Activated T-helper 1 cell treated with anti-CD3 and anti-CD28 coated beads, Interleukin-2, amount 50 U/mL, for 16 hours (primary cell): Measurements from ENCODE around the gene MRPL1.
"Not testable (repeated sequence)": the region's sequence is repeated elsewhere in the genome, so short reads cannot be mapped to it uniquely, and the experiment has no call there.

Experiments
- DNase-seq, 2 donors: peaks; one replicate each; pipeline ENCODE4 v3.0.0-alpha.2; 2020; ENCODE audit warnings: low read depth in 1 of 2, low spot score in 1 of 2

The MRPL1 gene

DNA sequence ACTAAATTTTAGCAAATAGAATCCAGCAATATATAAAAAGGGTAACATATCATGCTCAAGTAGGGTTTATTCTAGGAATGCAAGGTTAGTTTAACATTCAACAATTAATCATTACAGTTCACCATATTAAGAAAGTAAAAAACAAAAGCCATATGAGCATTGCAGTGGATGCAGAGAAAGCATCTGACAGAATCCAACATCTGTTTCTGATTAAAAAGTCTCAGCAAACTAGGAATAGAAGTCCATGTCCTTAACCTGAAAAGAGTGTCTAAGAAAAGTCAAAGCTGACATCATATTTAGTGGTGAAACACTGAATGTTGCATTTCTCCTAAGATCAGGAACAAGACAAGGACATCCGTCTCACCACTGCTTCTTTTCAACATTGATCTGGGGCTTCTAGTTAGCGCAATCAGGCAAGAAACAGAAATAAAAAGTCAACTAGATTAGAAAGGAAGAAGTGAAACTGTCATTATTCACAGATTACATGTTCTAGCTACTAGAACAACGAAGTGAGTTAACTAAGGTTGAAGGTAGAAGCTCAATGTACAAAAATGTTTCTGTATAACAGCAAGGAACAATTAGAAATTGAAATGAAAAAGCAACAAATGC lies 49.3 kb downstream of the MRPL1 start:
- no peak for DNase-seq

DNA sequence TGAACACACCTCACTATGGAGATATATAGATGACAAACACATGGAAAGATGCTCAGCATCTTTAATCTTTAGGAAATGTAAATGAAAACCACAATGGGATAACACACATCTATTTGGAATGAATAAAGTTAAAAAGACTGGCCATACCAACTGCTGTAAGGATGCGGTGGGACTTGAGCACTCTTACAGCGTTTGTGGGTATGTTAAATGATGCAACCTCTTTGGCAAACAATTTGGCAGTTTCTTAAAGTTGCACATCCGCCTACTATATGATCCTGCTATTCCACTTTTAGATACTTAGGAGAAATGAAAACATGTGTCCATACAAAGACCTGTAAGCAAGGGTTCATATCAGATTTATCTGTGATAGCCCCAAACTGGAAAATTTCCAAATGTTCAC lies 50.7 kb downstream of the MRPL1 start:
- no peak for DNase-seq

DNA sequence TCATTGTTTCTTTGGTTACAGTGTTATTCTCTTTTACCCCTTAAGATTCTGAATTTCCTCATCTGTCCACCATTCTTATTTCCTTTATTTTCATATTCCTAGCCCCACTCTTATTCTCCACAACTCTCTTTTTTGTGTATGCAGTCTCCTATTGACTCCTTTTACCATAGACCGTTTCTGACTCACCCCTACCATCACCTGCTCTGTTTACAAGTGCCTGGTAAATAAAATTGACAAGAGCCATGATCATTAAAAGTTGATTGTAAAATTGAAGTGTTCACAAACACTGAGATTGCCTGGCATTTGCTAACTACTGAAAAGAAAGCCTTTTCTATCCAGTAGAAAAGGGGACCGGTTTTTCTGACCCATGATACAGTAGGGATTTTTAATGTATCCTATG lies 54.4 kb downstream of the MRPL1 start:
- no peak for DNase-seq

DNA sequence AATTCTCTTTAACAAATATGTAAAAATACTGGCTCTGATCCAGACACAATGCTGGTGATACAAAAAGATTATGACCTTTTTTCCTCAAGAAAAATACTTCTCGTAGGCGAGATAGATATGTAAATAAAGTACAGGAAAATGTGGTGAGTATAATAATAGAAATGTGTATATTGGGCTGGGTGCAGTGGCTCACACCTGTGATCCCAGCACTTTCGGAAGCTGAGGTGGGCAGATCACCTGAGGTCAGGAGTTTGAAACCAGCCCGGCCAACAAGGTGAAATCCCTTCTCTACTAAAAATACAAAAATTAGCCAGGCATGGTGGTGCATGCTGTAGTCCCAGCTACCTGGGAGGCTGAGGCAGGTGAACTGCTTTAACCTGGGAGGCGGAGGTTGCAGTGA lies 55.0 kb downstream of the MRPL1 start:
- DNase-seq, result no peak

DNA sequence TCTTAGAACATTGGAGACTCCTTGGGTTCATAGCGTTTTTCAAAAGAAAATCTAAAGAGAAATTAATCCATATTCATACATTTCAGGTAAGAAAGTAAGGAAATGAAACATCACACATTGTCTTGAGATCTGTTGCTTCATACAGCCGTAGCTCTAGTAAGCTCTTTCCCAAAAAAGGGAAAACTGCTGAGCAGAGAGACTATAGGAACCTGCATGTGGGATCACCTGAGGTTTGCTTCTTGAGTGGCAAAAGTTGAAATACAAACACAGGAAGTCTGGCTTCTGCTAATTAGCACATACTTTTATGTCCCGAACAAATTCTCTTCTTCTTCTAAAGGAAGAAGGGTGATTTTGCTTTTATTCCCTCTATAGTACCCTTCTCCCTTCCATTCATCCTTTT lies 57.7 kb downstream of the MRPL1 start:
- no peak for DNase-seq

DNA sequence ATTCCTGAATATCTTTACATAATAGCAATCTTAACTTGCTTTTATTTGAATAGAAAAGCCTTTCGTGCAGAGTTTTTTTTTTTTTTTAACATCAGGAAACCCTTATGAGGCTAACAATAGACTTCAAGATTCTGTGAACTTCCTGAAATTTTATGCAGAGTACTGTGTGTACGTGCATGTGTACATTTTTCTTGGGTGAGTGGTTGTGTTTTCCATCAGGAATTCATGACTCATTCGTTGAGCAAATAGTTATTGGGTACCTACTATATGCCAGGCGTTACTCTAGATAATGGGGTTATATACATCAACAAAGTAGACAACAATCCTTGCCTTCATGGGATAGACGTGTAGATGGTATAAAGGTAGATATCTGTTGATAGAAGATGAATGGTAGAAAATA lies 59.1 kb downstream of the MRPL1 start:
- no peak for DNase-seq

DNA sequence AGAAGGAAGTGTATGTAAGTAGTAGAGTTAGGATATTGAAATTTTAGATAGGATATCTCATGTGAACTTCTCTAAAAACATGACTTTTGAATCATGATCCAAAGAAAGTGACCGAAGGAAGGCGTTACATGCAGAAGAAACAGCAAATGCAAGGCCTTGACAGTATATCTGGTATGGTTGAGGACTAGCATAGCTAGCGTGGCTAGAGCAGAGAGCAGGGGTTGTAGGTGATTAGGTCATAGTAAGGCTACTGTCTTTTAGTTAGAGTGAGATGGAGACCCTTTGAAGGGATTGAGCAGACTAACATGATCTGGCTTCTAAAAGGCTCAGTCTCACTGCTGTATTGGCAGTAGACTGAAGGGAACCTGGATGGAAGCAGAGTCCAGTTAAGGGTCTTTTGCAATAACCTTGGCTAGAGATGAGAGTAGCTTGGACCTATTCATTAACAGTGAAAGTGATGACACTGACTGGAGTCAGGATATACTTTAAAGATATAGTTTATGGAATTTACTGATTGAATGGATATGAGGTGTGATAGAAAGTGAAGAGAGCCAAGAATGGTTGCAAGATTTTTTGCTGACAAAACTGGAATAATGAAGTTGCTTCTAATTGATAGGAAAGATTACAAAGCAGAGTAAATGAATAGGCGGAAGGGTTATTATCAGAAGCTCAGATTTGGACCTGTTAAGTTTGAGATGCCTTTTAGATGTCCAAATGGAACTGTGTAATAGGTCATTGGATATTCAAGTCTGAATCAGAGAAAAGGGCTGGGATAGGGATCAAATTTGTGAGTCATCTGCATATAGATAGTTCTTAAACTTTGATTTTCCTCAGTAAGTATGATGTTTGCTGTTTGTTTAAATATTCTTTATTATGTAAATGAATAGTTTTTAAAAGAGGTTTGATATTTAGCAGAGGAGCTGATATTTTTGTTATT lies 59.8 kb downstream of the MRPL1 start:
- DNase-seq, result no peak

DNA sequence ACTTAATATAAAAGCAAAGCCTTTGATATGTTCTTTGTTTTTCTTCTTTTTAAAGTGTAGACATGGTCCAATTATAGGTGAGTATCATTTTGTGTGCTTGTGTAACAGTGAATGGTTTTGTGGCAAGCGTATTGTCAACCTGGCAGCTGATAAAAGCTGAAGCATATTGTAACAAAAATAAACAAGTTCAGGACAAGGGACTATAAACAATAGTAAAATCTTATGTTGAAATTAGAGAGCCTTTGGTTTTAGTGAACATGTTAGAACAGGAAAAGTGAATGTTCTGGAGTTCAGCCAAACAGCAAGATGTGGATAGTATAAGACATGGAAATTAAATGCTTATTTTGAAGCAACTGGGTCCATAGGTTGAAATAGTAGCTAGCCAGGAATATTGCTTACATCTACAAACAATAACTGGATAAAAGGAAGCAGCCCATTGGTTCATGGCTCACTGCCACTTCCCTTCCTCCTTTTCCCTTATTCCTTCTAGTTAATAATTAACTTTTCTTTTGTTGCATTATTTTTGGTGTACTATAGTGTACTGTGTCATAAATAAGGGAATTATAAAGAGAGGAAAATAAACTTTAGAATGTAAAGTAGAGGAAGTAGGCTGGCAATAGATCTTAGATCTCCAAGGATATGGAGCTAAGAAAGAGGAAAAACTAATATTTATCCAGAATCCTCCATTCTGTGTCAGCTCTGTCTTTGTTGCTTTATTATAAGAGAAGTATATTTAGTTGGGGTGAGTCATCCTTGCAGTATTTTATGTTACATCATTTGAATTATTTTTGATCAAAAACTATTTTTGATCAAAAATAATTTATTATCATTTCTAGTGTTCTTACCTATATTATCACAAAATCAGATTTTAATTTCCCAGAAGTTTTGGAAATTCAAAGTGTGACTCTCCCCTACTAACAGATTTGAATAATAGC lies 65.6 kb downstream of the MRPL1 start:
- DNase-seq, result no peak

DNA sequence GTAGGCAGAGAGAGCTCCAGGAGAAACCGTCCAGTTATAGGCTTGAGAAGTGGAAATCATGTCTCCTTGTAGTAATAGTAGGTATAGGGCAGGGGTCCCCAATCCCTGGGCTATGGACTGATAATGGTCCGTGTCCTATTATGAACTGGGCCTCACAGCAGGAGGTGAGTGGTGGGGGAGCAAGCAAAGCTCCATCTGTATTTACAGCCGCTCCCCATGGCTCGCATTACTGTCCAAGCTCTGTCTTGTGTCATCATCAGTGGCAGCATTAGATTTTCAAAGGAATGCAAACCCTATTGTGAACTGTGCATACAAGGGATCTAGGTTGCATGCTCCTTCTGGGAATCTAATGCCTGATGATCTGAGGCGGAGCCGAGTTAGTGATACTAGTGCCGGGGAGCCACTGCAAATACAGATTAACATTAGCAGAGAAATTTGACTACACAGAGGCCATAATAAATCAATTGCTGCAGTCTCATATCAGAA lies 67.6 kb downstream of the MRPL1 start:
- no peak for DNase-seq

DNA sequence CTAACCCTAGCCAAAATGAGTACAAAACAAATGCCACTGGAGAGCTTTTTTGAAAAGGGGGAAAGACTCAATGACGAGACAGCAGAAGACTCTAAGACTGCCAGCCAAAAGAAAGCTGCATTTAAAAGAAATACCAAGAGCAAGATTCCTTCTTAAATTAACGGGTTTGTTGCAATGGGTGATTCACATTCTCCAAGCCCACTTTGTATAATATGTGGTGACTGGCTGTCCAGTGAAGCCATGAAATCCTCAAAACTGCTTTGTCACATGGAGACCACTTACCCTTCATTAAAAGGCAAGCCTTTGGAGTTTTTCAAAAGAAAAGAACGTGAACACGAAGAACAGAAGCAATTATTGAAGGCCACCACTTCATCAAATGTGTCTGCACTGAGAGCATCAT lies 68.2 kb downstream of the MRPL1 start:
- DNase-seq, result no peak

DNA sequence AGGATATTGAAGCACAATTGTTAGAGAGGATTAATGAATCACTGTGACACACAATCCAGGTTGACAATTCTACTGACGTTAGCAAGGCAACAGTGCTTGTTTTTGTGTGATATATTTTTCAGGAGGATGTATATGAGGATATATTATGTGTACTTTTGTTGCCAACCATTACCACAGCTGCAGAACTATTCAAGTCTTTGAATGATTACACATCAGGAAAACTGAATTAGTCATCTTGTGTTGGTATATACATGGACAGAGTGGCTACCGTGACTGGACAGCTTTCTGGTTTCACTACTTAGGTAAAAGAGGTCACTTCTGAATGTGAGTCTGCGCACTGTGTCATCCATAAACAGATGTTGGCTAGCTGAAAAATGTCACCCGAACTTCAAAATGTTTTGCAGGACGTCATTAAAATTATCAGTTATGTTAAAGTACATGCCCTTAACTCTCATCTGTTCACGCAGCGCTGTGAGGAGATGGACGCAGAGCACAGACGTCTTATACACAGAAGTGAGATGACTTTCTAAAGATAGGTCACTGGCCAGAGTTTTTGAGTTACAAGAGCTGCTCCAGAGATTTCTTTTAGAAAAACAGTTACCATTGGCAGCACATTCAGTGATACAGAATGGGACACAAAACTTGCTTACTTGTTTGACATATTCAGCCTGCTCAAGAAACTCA lies 69.0 kb downstream of the MRPL1 start:
- DNase-seq, result no peak

DNA sequence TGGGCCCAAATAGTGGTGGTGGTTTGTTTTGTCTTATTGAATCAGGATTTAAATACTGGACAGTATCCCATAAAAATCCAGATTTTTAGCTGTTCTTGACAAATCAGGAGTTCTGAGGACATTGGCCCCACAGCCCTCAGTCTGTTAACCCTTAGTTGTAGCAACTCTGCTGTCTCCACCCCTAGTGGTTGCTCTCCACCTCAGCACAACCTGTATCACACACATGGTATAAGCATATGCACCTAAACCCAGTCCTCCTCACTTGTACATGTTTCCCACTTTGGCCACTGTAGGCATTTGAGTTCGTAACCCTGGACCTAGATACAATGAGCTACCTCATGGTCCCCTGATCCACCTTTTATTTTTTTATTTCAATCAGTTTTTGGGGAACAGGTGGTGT lies 75.9 kb downstream of the MRPL1 start:
- no peak for DNase-seq

DNA sequence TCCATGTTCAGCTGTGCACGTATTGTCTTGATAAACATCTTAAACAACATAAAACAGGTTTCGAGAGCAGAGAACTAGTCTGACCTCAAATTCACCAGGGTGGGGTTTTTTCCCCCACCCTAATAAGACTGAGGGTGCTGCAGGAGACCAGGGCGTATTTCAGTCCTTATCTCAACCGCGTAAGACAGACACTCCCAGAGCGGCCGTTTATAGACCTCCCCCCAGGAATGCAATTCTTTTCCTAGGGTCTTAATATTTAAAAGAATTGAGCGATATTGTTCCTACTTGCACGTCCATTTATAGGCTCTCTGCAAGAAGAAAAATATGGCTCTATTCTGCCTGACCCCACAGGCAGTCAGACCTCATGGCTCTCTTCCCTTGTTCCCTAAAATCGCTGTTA lies 83.3 kb downstream of the MRPL1 start:
- not testable (repeated sequence) for DNase-seq

DNA sequence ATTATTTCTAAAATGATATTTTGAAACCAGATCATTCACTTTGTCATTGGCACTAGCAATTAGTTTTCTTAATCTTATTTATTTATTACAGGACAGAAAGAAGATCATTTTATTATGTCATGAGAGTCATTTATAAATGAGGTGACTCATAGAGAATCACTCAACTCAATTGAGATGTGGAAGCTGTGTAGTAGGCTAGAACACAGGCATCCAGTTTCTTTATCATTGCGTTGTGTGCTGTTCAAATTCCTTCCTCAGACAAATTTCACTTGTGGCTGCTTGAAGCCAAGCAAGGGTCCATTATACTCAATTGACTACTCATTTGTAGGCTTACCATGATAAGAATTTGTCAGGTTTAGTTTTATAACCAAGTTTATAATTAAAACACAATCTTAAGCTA lies 87.6 kb downstream of the MRPL1 start:
- DNase-seq, result no peak

DNA sequence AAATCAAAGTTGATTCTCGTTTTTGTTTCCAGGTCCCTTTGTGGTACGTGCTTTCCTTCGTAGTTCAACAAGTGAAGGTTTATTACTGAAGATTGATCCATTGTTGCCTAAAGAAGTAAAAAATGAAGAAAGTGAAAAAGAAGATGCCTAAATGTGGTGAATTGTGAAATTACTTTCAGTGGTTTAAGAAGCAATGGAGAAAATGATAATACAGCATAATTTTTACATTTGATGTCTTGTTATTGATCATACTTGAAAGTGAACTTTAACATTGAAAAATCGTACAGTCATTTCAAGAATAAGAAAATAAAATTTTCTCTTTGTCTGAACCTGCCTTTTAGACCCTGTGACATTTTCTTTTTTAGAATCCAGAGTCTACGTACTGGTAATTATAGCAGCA lies 89.8 kb downstream of the MRPL1 start:
- DNase-seq, result no peak

DNA sequence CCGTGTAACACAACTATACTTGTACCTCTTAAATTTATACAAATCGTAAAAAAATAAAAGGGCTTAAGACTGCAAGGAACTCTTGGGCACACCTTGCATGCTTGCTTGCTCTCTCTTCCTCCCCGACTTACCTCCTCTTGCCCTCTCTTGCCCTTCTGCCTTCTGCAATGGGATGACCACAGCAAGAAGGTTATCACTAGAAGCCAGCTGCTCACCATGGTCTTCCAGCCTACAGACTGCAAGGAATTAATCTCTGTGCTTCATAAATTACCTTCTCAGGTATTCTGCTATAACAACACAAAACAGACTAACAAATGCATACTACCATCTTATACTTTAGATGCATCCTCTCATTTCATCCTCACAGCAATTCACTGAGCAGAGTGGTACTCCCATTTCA lies 92.1 kb downstream of the MRPL1 start:
- DNase-seq, result no peak

DNA sequence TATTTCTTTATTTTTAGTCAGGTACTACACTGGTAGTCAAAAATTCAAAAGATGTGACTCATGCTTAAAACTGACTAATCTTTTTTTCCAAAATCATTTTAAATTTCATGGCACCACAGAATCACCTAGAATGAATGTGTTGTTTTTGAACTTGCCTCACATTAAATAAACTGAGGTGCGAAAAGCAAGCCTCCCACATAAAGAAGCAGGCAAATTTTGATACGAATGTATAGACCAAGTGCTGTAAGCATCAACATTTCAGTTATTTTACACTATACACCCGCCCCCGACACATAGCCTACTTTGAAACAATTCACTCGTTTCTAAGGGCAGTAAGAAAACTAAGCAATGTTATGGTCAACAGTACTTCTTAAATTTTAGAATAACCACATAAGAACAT lies 94.3 kb downstream of the MRPL1 start:
- DNase-seq, result no peak

DNA sequence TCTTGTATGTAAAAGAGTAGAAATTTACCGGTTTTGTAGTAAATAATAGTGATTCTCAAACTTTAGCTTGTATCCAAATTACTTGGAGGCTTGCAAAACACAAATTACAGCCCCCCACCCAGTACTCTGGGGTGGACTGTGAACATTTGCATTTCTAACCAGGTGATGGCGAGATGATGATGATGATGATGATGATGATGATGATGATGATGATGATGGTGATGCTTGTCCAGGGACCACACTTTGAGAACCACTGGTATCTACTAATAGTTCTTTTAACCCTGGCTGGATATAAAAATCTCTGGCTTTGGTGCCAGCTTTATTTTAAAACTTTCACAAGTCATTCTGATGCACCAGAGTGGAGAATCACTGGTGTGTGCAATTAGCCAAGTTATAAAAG lies 96.3 kb downstream of the MRPL1 start:
- DNase-seq, result no peak

DNA sequence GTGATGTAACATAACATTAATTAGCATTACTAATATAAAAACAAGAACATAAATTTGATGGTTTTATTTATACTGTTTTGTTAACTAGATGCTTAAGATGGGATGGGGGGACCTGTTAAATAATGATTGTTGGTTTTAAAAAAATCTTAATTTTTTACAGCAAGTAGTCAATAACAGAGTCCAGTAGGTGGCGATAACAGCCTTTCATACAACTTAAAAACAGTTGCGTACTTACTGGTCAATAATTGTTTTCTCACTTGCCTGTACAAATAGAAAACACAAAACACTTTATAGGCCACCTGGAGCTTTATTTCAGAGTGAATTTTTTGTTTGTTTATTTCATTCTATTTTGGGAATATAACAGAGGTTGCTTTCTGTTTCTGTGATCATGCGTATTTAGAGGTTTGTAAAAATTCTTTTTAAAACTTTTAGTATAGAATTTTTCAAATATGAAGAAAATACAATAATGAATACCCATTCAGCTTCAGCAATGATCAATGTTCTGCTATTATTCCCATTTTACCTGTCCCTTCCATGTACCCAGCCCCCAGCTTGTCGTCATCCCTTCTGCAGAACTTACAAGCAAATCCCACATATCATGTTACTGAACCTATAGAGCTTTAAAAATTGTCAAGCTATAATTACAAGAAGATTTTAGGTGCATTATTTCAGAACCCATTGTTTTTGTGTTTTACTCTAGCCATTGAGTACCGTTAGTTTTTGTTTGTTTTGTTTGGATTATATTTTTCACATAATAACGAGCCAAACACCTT lies 97.1 kb downstream of the MRPL1 start:
- DNase-seq, result no peak

DNA sequence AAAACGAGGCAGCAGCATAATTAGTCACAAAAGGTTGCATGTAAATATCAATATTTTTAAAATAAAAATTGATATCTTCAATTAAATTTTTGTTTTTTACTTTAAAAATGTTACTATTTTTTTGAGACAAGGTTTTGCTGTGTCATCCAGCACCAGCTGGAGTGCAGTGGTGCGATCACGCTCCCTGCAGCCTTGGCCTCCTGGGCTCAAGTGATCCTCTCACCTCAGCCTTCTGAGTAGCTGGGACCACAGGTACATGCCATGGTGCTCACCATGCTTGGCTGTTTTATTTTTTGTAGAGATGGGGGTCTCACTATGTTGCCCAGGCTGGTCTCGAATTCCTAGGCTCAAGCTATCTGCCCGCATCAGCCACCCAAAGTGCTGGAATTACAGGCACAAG lies 97.7 kb downstream of the MRPL1 start:
- DNase-seq, result no peak
